Measurements from ENCODE around the gene HELB. TPM values are rescaled to one million over a fixed set of nuclear protein-coding genes. Genes with fewer than 3 reads are reported as not detected.

HELB gene
- total and polyA plus RNA-seq, 4 donors, result 0.63 to 16.4 (median 2.5) TPM

GRCh38 chr12:66345212-66345611, 42.9 kb downstream of the HELB start:
- Histone ChIP-seq H3K36me3 (ENCODE audit: control insufficient read depth in 4 of 4, insufficient read depth in 4 of 4, low read length in 4 of 4) (peaks cover 5 to 15% (median 9%) of the 10 kb centered on the region in 4 donors), H3K27ac (ENCODE audit: low read depth in 1 of 2, low read length in 1 of 2) (no peak overlapping the region), H3K27me3 (ENCODE audit: control insufficient read depth in 3 of 3, insufficient read depth in 3 of 3, low read length in 2 of 3) (no peaks in the 10 kb centered on the region), H3K4me3 (no peak overlapping the region), H3K4me1 (ENCODE audit: control insufficient read depth in 5 of 5, insufficient read depth in 5 of 5, low read length in 5 of 5) (no peaks in the 10 kb centered on the region), H3K9ac (ENCODE audit: insufficient read depth in 1 of 2, low read length in 2 of 2) (no peak overlapping the region), H3K9me3 (ENCODE audit: control insufficient read depth in 4 of 4, insufficient read depth in 3 of 4, low read length in 3 of 4) (peaks cover 0 to 10% (median 4%) of the 10 kb centered on the region in 4 donors)
- no peak for ATAC-seq (ENCODE audit: insufficient read depth, low FRiP score)
- no peak for DNase-seq
- 43 to 61% methylated on average over 3 of the region's 3 CpGs for WGBS, 2 donors
- no peak for TF ChIP-seq CTCF (IDR thresholded peaks at IDR 0.05; ENCODE audit: control extremely low read depth, extremely low read depth)

GRCh38 chr12:66345956-66346355, 43.7 kb downstream of the HELB start:
- ATAC-seq (ENCODE audit: insufficient read depth, low FRiP score) (no peak), DNase-seq (no peak)
- H3K27ac ChIP-seq (ENCODE audit: low read depth in 1 of 2, low read length in 1 of 2), result no peak overlapping the region
- H3K4me1 ChIP-seq (ENCODE audit: control insufficient read depth in 5 of 5, insufficient read depth in 5 of 5, low read length in 5 of 5), result no peaks in the 10 kb centered on the region
- H3K36me3 ChIP-seq (ENCODE audit: control insufficient read depth in 4 of 4, insufficient read depth in 4 of 4, low read length in 4 of 4), result peaks cover 4 to 15% (median 8%) of the 10 kb centered on the region in 4 donors
- 92 to 95% methylated on average over 2 of the region's 2 CpGs for WGBS, 2 donors
- H3K9me3 ChIP-seq (ENCODE audit: control insufficient read depth in 4 of 4, insufficient read depth in 3 of 4, low read length in 3 of 4), result peaks cover 0 to 8% (median 3%) of the 10 kb centered on the region in 4 donors
- H3K27me3 ChIP-seq (ENCODE audit: control insufficient read depth in 3 of 3, insufficient read depth in 3 of 3, low read length in 2 of 3), result no peaks in the 10 kb centered on the region
- no peak overlapping the region for H3K4me3 ChIP-seq
- H3K9ac ChIP-seq (ENCODE audit: insufficient read depth in 1 of 2, low read length in 2 of 2), result no peak overlapping the region
- no peak for TF ChIP-seq CTCF (IDR thresholded peaks at IDR 0.05; ENCODE audit: control extremely low read depth, extremely low read depth)

- DNase-seq (no peak), ATAC-seq (ENCODE audit: insufficient read depth, low FRiP score) (no peak)
- Histone ChIP-seq H3K4me3 (no peak overlapping the region), H3K27ac (ENCODE audit: low read depth in 1 of 2, low read length in 1 of 2) (no peak overlapping the region), H3K9ac (ENCODE audit: insufficient read depth in 1 of 2, low read length in 2 of 2) (no peak overlapping the region), H3K9me3 (ENCODE audit: control insufficient read depth in 4 of 4, insufficient read depth in 3 of 4, low read length in 3 of 4) (no peaks in the 10 kb centered on the region), H3K4me1 (ENCODE audit: control insufficient read depth in 5 of 5, insufficient read depth in 5 of 5, low read length in 5 of 5) (no peaks in the 10 kb centered on the region), H3K36me3 (ENCODE audit: control insufficient read depth in 4 of 4, insufficient read depth in 4 of 4, low read length in 4 of 4) (peaks cover 0 to 5% (median 0%) of the 10 kb centered on the region in 4 donors), H3K27me3 (ENCODE audit: control insufficient read depth in 3 of 3, insufficient read depth in 3 of 3, low read length in 2 of 3) (no peaks in the 10 kb centered on the region)
- WGBS, 2 donors, result 83 to 89% methylated on average over 2 of the region's 2 CpGs
- TF ChIP-seq CTCF (IDR thresholded peaks at IDR 0.05; ENCODE audit: control extremely low read depth, extremely low read depth), result no peak
These were observed 49.0 kb downstream of the HELB start for GRCh38 chr12:66351301-66351700.

- TF ChIP-seq CTCF (IDR thresholded peaks at IDR 0.05; ENCODE audit: control extremely low read depth, extremely low read depth), result no peak
These were observed 49.9 kb downstream of the HELB start for GRCh38 chr12:66352197-66352596.

More at GRCh38 chr12:66352197-66352596, 49.9 kb downstream of the HELB start:
- Histone ChIP-seq H3K4me3 (no peak overlapping the region), H3K27ac (ENCODE audit: low read depth in 1 of 2, low read length in 1 of 2) (no peak overlapping the region), H3K27me3 (ENCODE audit: control insufficient read depth in 3 of 3, insufficient read depth in 3 of 3, low read length in 2 of 3) (no peaks in the 10 kb centered on the region), H3K9ac (ENCODE audit: insufficient read depth in 1 of 2, low read length in 2 of 2) (no peak overlapping the region), H3K9me3 (ENCODE audit: control insufficient read depth in 4 of 4, insufficient read depth in 3 of 4, low read length in 3 of 4) (no peaks in the 10 kb centered on the region), H3K36me3 (ENCODE audit: control insufficient read depth in 4 of 4, insufficient read depth in 4 of 4, low read length in 4 of 4) (peaks cover 0 to 3% (median 0%) of the 10 kb centered on the region in 4 donors), H3K4me1 (ENCODE audit: control insufficient read depth in 5 of 5, insufficient read depth in 5 of 5, low read length in 5 of 5) (no peaks in the 10 kb centered on the region)
- 81 to 84% methylated on average over 9 of the region's 9 CpGs for WGBS, 2 donors
- DNase-seq (peak; percentile 6 to 33 (median 19)), ATAC-seq (ENCODE audit: insufficient read depth, low FRiP score) (no peak)
